ENCODE measurements around the gene SLC1A4. TPM values are rescaled to one million over a fixed set of nuclear protein-coding genes. Genes with fewer than 3 reads are reported as not detected.

SLC1A4 gene
- total and polyA plus RNA-seq, 10 of the 15 experiments (the other 5 are each of a cell fraction or from before 2014, with no cell fraction given), result 10.8 to 43.2 (median 27.7) TPM

DNA sequence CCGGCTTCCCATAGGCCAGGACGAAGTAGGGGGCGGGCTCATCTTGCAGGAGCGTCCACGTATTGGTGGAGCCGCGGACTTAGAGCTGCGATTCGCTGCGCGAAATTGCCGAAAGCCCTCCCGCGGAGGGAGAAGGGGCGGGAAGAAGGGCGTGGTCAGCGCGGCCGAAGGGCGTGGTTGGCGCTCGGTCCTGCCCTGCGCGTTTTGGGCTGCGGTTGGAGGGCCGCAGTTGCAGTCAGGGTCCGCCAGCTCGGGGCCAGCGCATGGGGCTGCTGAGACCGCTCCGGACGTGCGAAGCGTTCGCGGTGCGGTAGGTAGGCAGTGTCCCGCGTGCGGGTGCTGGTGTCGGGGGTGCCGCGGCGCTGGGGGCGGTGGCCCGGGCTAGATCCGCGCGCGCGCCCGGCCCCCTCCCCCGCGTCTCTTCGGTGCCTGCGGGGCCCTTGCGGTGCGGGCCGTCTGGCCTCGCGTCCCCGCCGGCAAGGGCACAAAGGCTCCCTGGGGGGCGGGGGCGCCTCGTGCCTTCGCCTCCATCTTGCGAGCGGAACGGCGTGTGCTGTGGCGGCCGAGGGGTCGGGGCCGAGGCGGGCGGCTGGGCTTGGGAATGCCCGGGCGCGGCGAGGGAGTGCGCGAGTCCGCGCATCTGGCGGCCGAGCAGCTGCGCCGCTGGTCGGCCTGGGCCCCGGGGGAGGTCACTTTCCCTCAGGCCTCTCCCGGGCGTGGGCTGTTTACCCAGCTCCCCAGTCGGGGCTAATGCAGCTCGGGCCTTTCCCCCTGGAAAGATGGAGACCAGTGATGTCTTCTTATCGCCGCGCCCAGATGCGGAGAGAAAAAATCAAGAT lies 67.2 kb downstream of the SLC1A4 start, which contains the start of gene CEP68 (continued):
- TF ChIP-seq, protein P1, sequence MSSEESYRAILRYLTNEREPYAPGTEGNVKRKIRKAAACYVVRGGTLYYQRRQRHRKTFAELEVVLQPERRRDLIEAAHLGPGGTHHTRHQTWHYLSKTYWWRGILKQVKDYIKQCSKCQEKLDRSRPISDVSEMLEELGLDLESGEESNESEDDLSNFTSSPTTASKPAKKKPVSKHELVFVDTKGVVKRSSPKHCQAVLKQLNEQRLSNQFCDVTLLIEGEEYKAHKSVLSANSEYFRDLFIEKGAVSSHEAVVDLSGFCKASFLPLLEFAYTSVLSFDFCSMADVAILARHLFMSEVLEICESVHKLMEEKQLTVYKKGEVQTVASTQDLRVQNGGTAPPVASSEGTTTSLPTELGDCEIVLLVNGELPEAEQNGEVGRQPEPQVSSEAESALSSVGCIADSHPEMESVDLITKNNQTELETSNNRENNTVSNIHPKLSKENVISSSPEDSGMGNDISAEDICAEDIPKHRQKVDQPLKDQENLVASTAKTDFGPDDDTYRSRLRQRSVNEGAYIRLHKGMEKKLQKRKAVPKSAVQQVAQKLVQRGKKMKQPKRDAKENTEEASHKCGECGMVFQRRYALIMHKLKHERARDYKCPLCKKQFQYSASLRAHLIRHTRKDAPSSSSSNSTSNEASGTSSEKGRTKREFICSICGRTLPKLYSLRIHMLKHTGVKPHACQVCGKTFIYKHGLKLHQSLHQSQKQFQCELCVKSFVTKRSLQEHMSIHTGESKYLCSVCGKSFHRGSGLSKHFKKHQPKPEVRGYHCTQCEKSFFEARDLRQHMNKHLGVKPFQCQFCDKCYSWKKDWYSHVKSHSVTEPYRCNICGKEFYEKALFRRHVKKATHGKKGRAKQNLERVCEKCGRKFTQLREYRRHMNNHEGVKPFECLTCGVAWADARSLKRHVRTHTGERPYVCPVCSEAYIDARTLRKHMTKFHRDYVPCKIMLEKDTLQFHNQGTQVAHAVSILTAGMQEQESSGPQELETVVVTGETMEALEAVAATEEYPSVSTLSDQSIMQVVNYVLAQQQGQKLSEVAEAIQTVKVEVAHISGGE (CRISPR knock-in tag; IDR thresholded peaks at IDR 0.05), result no peak
- peak; percentile 87 for TF ChIP-seq DPF2 (IDR thresholded peaks at IDR 0.05)
- TF ChIP-seq ZBED1 (IDR thresholded peaks at IDR 0.05; ENCODE audit: borderline replicate concordance), result no peak
- 0 out of 2 replicates have a peak, but pooled peaks have one; percentile 23 for TF ChIP-seq TAF1 (IDR thresholded peaks at IDR 0.05; ENCODE audit: borderline replicate concordance, low read depth, low read length)
- TF ChIP-seq EGR1 (IDR thresholded peaks at IDR 0.05; ENCODE audit: borderline replicate concordance in 1 of 2, low read depth in 2 of 2, low read length in 2 of 2), result 0 out of 3 replicates have a peak, but pooled peaks of 1 of the 2 experiments have one; percentile 11
- TF ChIP-seq POLR2A (IDR thresholded peaks at IDR 0.05; ENCODE audit: low read depth, low read length), result peak; percentile 92
- TF ChIP-seq ZNF217 (IDR thresholded peaks at IDR 0.05), result peak; percentile 74
- peak; percentile 65 for TF ChIP-seq POLR2AphosphoS5 (IDR thresholded peaks at IDR 0.05; ENCODE audit: low read length)
- TF ChIP-seq, protein P2, sequence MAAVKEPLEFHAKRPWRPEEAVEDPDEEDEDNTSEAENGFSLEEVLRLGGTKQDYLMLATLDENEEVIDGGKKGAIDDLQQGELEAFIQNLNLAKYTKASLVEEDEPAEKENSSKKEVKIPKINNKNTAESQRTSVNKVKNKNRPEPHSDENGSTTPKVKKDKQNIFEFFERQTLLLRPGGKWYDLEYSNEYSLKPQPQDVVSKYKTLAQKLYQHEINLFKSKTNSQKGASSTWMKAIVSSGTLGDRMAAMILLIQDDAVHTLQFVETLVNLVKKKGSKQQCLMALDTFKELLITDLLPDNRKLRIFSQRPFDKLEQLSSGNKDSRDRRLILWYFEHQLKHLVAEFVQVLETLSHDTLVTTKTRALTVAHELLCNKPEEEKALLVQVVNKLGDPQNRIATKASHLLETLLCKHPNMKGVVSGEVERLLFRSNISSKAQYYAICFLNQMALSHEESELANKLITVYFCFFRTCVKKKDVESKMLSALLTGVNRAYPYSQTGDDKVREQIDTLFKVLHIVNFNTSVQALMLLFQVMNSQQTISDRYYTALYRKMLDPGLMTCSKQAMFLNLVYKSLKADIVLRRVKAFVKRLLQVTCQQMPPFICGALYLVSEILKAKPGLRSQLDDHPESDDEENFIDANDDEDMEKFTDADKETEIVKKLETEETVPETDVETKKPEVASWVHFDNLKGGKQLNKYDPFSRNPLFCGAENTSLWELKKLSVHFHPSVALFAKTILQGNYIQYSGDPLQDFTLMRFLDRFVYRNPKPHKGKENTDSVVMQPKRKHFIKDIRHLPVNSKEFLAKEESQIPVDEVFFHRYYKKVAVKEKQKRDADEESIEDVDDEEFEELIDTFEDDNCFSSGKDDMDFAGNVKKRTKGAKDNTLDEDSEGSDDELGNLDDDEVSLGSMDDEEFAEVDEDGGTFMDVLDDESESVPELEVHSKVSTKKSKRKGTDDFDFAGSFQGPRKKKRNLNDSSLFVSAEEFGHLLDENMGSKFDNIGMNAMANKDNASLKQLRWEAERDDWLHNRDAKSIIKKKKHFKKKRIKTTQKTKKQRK (IDR thresholded peaks at IDR 0.05; ENCODE audit: low read depth, low read length), result peak; percentile 75
- no peak for TF ChIP-seq EP300 (IDR thresholded peaks at IDR 0.05; ENCODE audit: borderline replicate concordance in 1 of 2, control insufficient read depth in 1 of 2, low read depth in 2 of 2, low read length in 2 of 2)
- TF ChIP-seq HDGF (IDR thresholded peaks at IDR 0.05), result peak; percentile 97
- peak; percentile 87 for TF ChIP-seq BACH1 (IDR thresholded peaks at IDR 0.05; ENCODE audit: borderline replicate concordance)
- TF ChIP-seq, protein P3, sequence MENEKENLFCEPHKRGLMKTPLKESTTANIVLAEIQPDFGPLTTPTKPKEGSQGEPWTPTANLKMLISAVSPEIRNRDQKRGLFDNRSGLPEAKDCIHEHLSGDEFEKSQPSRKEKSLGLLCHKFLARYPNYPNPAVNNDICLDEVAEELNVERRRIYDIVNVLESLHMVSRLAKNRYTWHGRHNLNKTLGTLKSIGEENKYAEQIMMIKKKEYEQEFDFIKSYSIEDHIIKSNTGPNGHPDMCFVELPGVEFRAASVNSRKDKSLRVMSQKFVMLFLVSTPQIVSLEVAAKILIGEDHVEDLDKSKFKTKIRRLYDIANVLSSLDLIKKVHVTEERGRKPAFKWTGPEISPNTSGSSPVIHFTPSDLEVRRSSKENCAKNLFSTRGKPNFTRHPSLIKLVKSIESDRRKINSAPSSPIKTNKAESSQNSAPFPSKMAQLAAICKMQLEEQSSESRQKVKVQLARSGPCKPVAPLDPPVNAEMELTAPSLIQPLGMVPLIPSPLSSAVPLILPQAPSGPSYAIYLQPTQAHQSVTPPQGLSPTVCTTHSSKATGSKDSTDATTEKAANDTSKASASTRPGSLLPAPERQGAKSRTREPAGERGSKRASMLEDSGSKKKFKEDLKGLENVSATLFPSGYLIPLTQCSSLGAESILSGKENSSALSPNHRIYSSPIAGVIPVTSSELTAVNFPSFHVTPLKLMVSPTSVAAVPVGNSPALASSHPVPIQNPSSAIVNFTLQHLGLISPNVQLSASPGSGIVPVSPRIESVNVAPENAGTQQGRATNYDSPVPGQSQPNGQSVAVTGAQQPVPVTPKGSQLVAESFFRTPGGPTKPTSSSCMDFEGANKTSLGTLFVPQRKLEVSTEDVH (IDR thresholded peaks at IDR 0.05; ENCODE audit: low read depth, partially characterized antibody), result no peak
- TF ChIP-seq POLR2AphosphoS2 (IDR thresholded peaks at IDR 0.05; ENCODE audit: low read depth, low read length), result peak; percentile 44; the same call in 1 of the 2 replicates
- no peak for TF ChIP-seq EED (IDR thresholded peaks at IDR 0.05; ENCODE audit: low read depth)
- peak; percentile 77 for TF ChIP-seq YY1 (IDR thresholded peaks at IDR 0.05; ENCODE audit: low read depth, low read length)
- peak; percentile 61 for TF ChIP-seq MXI1 (IDR thresholded peaks at IDR 0.05; ENCODE audit: low read depth, low read length)
- TF ChIP-seq SP1 (IDR thresholded peaks at IDR 0.05; ENCODE audit: low read depth, low read length), result peak; percentile 98
- no peak for TF ChIP-seq ZNF24 (IDR thresholded peaks at IDR 0.05)
- TF ChIP-seq GATAD2B (conservative IDR thresholded peaks at IDR 0.05; ENCODE audit: low read depth), result peak; percentile 98
- peak; percentile 90 for TF ChIP-seq NFYB (IDR thresholded peaks at IDR 0.05; ENCODE audit: insufficient read depth, low read depth, low read length)

Data from GM12878 (cell line).